IMR-90 (cell line): Measurements from ENCODE around the gene ZSCAN4. TPM values are rescaled to one million over a fixed set of nuclear protein-coding genes. Genes with fewer than 3 reads are reported as not detected.
A peak's percentile ranks its signal among the peaks of the same experiment; 100 is the strongest.

Experiments used
- ATAC-seq: fragments of 200-7000 bp; cut with Tn5 transposase; 2 replicates; pipeline ENCODE4 v1.9.1; 2020; ENCODE audit warnings: low read depth, mild to moderate bottlenecking, moderate library complexity
- BruUV-seq: library from RNA; stranded (reverse); fragments of 400-500 nt; replicated peaks from 2 replicates; lab custom pipeline; 2021; lab: Mats Ljungman, UMichigan
- CTCF ChIA-PET: fragments of 300-600 bp; formaldehyde crosslinking; extraction: SDS; loops from one replicate; lab custom pipeline; 2021; ENCODE audit warnings: antibody characterized with exemption; lab: Yijun Ruan, JAX
- POLR2A ChIA-PET: fragments of 300-600 bp; sonication (Branson Sonifier 250); formaldehyde crosslinking; loops from one replicate; lab custom pipeline; 2022; ENCODE audit warnings: antibody characterized with exemption; ENCODE audit not compliant: unreplicated experiment; lab: Charles Lee
- DNase-seq: peaks from one replicate; pipeline ENCODE4 v3.0.0; 2013
- H2AFZ ChIP-seq: replicated peaks from 2 replicates; pipeline ENCODE3; 2013; ENCODE audit warnings: low read length, mild to moderate bottlenecking; ENCODE audit not compliant: poor library complexity
- H2AK5ac ChIP-seq: 2 replicates; pipeline ENCODE4 v1.6.1; 2013; ENCODE audit warnings: low read depth, low read length, inconsistent platforms
- H2AK9ac ChIP-seq: replicated peaks from 2 replicates; pipeline ENCODE3; 2013; ENCODE audit warnings: mild to moderate bottlenecking, low read depth, low read length, moderate library complexity; ENCODE audit not compliant: poor library complexity
- H2BK120ac ChIP-seq: 2 replicates; pipeline ENCODE4 v1.6.1; 2013; ENCODE audit warnings: low read depth, low read length, inconsistent platforms
- H2BK15ac ChIP-seq: 3 replicates; pipeline ENCODE4 v1.6.1; 2013; ENCODE audit warnings: low read depth, low read length, inconsistent platforms
- H2BK20ac ChIP-seq: 2 replicates; pipeline ENCODE4 v1.6.1; 2013; ENCODE audit warnings: low read depth, mild to moderate bottlenecking, inconsistent platforms, low read length, moderate library complexity
- H2BK5ac ChIP-seq: 2 replicates; pipeline ENCODE4 v1.6.1; 2013; ENCODE audit warnings: mild to moderate bottlenecking, low read depth, low read length, inconsistent platforms; ENCODE audit not compliant: poor library complexity, severe bottlenecking
- H3K14ac ChIP-seq: replicated peaks from 2 replicates; pipeline ENCODE4 v1.6.1; 2013; ENCODE audit warnings: low read depth, low read length, inconsistent platforms
- H3K18ac ChIP-seq: 2 replicates; pipeline ENCODE4 v1.6.1; 2013; ENCODE audit warnings: low read depth, low read length, control low read depth
- H3K23ac ChIP-seq: 2 replicates; pipeline ENCODE4 v1.6.1; 2013; ENCODE audit warnings: low read depth, low read length, inconsistent platforms
- H3K27ac ChIP-seq: 2 replicates; pipeline ENCODE4 v1.5.1; 2013; ENCODE audit warnings: mild to moderate bottlenecking, control low read depth, low read length; ENCODE audit not compliant: insufficient read depth
- H3K27me3 ChIP-seq: 2 replicates; pipeline ENCODE4 v1.6.1; 2013; ENCODE audit warnings: low read length; ENCODE audit not compliant: control insufficient read depth, insufficient read depth
- H3K36me3 ChIP-seq: 2 replicates; pipeline ENCODE4 v1.6.1; 2013; ENCODE audit warnings: low read length, mixed read lengths; ENCODE audit not compliant: control insufficient read depth, insufficient read depth
- H3K4ac ChIP-seq: 2 replicates; pipeline ENCODE4 v1.6.1; 2013; ENCODE audit warnings: low read depth, low read length, inconsistent platforms
- H3K4me1 ChIP-seq: 2 replicates; pipeline ENCODE4 v1.6.1; 2013; ENCODE audit warnings: low read length, mixed read lengths; ENCODE audit not compliant: control insufficient read depth, insufficient read depth
- H3K4me2 ChIP-seq: 2 replicates; pipeline ENCODE4 v1.6.1; 2013; ENCODE audit warnings: low read depth, mild to moderate bottlenecking, control low read depth, low read length, moderate library complexity
- H3K4me3 ChIP-seq: 2 replicates; pipeline ENCODE4 v1.5.1; 2013; ENCODE audit warnings: low read depth, mild to moderate bottlenecking, control low read depth, low read length, moderate library complexity; ENCODE audit not compliant: insufficient read depth
- H3K56ac ChIP-seq: 2 replicates; pipeline ENCODE4 v1.6.1; 2013; ENCODE audit warnings: low read length, inconsistent platforms; ENCODE audit not compliant: insufficient read depth; ENCODE audit errors: extremely low read depth
- H3K79me1 ChIP-seq, 2 experiments: 2 replicates each; pipeline ENCODE4 v1.6.1; 2013; ENCODE audit warnings: low read length in 2 of 2, inconsistent platforms in 1 of 2, low read depth in 1 of 2
- H3K9ac ChIP-seq: 2 replicates; pipeline ENCODE4 v1.6.1; 2013; ENCODE audit warnings: low read depth, low read length, control low read depth
- H3K9me1 ChIP-seq: 2 replicates; pipeline ENCODE4 v1.6.1; 2013; ENCODE audit warnings: low read length, inconsistent platforms; ENCODE audit not compliant: insufficient read depth
- H3K9me3 ChIP-seq: 2 replicates; pipeline ENCODE4 v1.6.1; 2013; ENCODE audit warnings: low read length; ENCODE audit not compliant: control insufficient read depth, insufficient read depth
- H4K20me1 ChIP-seq: 2 replicates; pipeline ENCODE4 v1.6.1; 2013; ENCODE audit warnings: low read length, inconsistent platforms; ENCODE audit not compliant: insufficient read depth
- H4K5ac ChIP-seq: 2 replicates; pipeline ENCODE4 v1.6.1; 2013; ENCODE audit warnings: mild to moderate bottlenecking, low read depth, low read length, control low read depth
- H4K8ac ChIP-seq, 2 experiments: 2 replicates each; pipeline ENCODE4 v1.6.1; 2013; ENCODE audit warnings: low read depth in 2 of 2, low read length in 2 of 2, control low read depth in 1 of 2, inconsistent platforms in 1 of 2
- H4K91ac ChIP-seq: 2 replicates; pipeline ENCODE4 v1.6.1; 2013; ENCODE audit warnings: low read depth, low read length, inconsistent platforms; ENCODE audit not compliant: insufficient read depth
- BHLHE40 ChIP-seq: fragments of 150-350 bp; IDR thresholded peaks from 2 replicates; pipeline ENCODE4 v1.6.1; 2016; ENCODE audit warnings: mild to moderate bottlenecking, low read depth, low read length
- CEBPB ChIP-seq: IDR thresholded peaks from 2 replicates; pipeline ENCODE4 v1.6.1; 2012; ENCODE audit warnings: low read depth, low read length, improper control_type of control experiment
- CHD1 ChIP-seq: IDR thresholded peaks from 2 replicates; pipeline ENCODE4 v1.6.1; 2012; ENCODE audit warnings: low read depth, low read length, improper control_type of control experiment
- FOS ChIP-seq: fragments of 150-350 bp; IDR thresholded peaks from 2 replicates; pipeline ENCODE4 v1.6.1; 2016; ENCODE audit warnings: low read depth, low read length
- MAFK ChIP-seq: IDR thresholded peaks from 2 replicates; pipeline ENCODE4 v1.6.1; 2012; ENCODE audit warnings: low read depth, low read length, improper control_type of control experiment
- MXI1 ChIP-seq: IDR thresholded peaks from 2 replicates; pipeline ENCODE4 v1.6.1; 2012; ENCODE audit warnings: low read depth, mild to moderate bottlenecking, low read length, moderate library complexity, borderline replicate concordance
- POLR2A ChIP-seq: IDR thresholded peaks from 2 replicates; pipeline ENCODE4 v1.6.1; 2012; ENCODE audit warnings: mild to moderate bottlenecking, low read depth, low read length
- RAD21 ChIP-seq: IDR thresholded peaks from 2 replicates; pipeline ENCODE4 v1.6.1; 2012; ENCODE audit warnings: low read length, improper control_type of control experiment
- RCOR1 ChIP-seq: IDR thresholded peaks from 2 replicates; pipeline ENCODE4 v1.6.1; 2012; ENCODE audit warnings: mild to moderate bottlenecking, low read length, improper control_type of control experiment; ENCODE audit not compliant: insufficient replicate concordance
- RFX5 ChIP-seq: IDR thresholded peaks from 2 replicates; pipeline ENCODE4 v1.8.0; 2012; ENCODE audit warnings: low read depth, mild to moderate bottlenecking, low read length, moderate library complexity
- SMC3 ChIP-seq: fragments of 150-350 bp; IDR thresholded peaks from 2 replicates; pipeline ENCODE4 v1.6.1; 2016; ENCODE audit warnings: low read depth, mild to moderate bottlenecking, antibody characterized with exemption, low read length, moderate library complexity
- WGBS, 2 experiments: methylation state at CpG; one replicate each; pipeline versions ENCODE4 v1.1.5 to v1.1.7; 2013; ENCODE audit warnings: missing lambda C conversion rate in 2 of 2; ENCODE audit not compliant: insufficient read length in 1 of 2; ENCODE audit errors: extremely low coverage in 2 of 2; 5-methylcytosine and 5-hydroxymethylcytosine counted together
- dilution Hi-C: fragments of 300-500 bp; cut with HindIII; formaldehyde crosslinking; loops from one replicate; pipeline ENCODE4 v1.14.3; 2018; ENCODE audit warnings: low sequenced_read_pairs; ENCODE audit not compliant: unreplicated experiment
- in situ Hi-C: fragments of 300-500 bp; cut with MboI; formaldehyde crosslinking; loops from 3 replicates; pipeline ENCODE4 v1.14.3; 2019; ENCODE audit warnings: low sequenced_read_pairs, inconsistent platforms, mixed read lengths
- intact Hi-C: fragments of 100-400 bp; cut with micrococcal nuclease; formaldehyde crosslinking; loops from 2 replicates; pipeline ENCODE4 v1.10.0; 2022
- polyA plus RNA-seq, 3 experiments: library from polyadenylated mRNA; depleted of rRNA; stranded (reverse); fragments of >200 nt; gene quantifications; 2 replicates each; pipeline ENCODE4 v1.2.3, GENCODE V29; 2012; ENCODE audit warnings: low replicate concordance in 1 of 3
- total RNA-seq: library from RNA; depleted of rRNA; stranded (reverse); fragments of >200 nt; gene quantifications from 2 replicates; pipeline ENCODE4 v1.2.3, GENCODE V29; 2012
- TF ChIP-seq, protein P1 (sequence below): conservative IDR thresholded peaks from 2 replicates; pipeline ENCODE4 v1.5.1; 2012; ENCODE audit warnings: mild to moderate bottlenecking, low read depth, low read length, improper control_type of control experiment
- TF ChIP-seq, protein P2 (sequence below): fragments of 150-350 bp; IDR thresholded peaks from 2 replicates; pipeline ENCODE4 v1.6.1; 2017; ENCODE audit warnings: mild to moderate bottlenecking, antibody characterized with exemption, low read length, low read depth

Gene ZSCAN4
- total and polyA plus RNA-seq, 2 of the 4 experiments (the other 2 are of a cell fraction) = not detected

- peak within 1 kb of the TSS; percentile 71 for H3K14ac ChIP-seq
- H4K20me1 ChIP-seq = no peaks in the 10 kb centered on the region
- ChIA-PET CTCF (interaction anchor here (0.5 kb wide), 1 partner anchor 269 kb away, joined by 3 read pairs; no protein-coding TSS in a partner anchor), POLR2A (interaction anchor here (0.6 to 0.7 kb wide), 2 partner anchors 19 to 95 kb away, joined by 3 to 4 read pairs; partner anchors contain the start of gene ZNF134)
- DNase-seq = peak; percentile 93
- H3K23ac ChIP-seq = peak within 1 kb of the TSS; percentile 64
- peaks cover 4% of the 10 kb centered on the region for H3K4me1 ChIP-seq
- H2AK5ac ChIP-seq = no peak within 1 kb of the TSS
- H3K36me3 ChIP-seq = peaks cover 9% of the 10 kb centered on the region
- H2BK5ac ChIP-seq = peak within 1 kb of the TSS; percentile 64
- peaks cover 10 to 18% of the 10 kb centered on the region in 2 experiments for H3K79me1 ChIP-seq
- no peak within 1 kb of the TSS for H2BK15ac ChIP-seq
- H3K27ac ChIP-seq = peak within 1 kb of the TSS; percentile 78
- H2AFZ ChIP-seq = peak within 1 kb of the TSS; percentile 96
- H3K9ac ChIP-seq = peak within 1 kb of the TSS; percentile 78
- peak; percentile 100 for ATAC-seq
- H3K9me3 ChIP-seq = peaks cover 7% of the 10 kb centered on the region
- H3K9me1 ChIP-seq = peaks cover 12% of the 10 kb centered on the region; the same call in 1 of the 2 replicates
- in situ Hi-C loops = no loop called here
- no peak within 1 kb of the TSS; the same call in 1 of the 2 replicates for H3K18ac ChIP-seq
- no peak within 1 kb of the TSS; the same call in 1 of the 2 replicates for H4K91ac ChIP-seq
- peak within 1 kb of the TSS; percentile 83 for H2AK9ac ChIP-seq
- H3K4me2 ChIP-seq = peak within 1 kb of the TSS; percentile 91
- peak within 1 kb of the TSS; percentile 63; the same call in 1 of the 2 replicates for H3K56ac ChIP-seq
- H3K27me3 ChIP-seq = no peaks in the 10 kb centered on the region
- H3K4me3 ChIP-seq = peak within 1 kb of the TSS; percentile 83
- intact Hi-C loops = loop anchor here (2.0 to 5.0 kb wide), 2 partner anchors 49 to 54 kb away; partner anchors contain the start of genes ZNF416 and ZNF551
- BruUV-seq = no TSS peak
- dilution Hi-C loops = no loop called here
- H2BK120ac ChIP-seq = peak within 1 kb of the TSS; percentile 25; the same call in 1 of the 2 replicates
- H4K5ac ChIP-seq = peak within 1 kb of the TSS; percentile 63
- H4K8ac ChIP-seq = peak within 1 kb of the TSS; percentile 14 to 73; a peak in 3 of 4 replicates
- 0% methylated on average over 39 of the region's 59 CpGs; no CpG with 5 or more reads in 1 of the 2 experiments for WGBS, 2 experiments
- H3K4ac ChIP-seq = peak within 1 kb of the TSS; percentile 80
- H2BK20ac ChIP-seq = no peak within 1 kb of the TSS
- TF ChIP-seq, protein P1, sequence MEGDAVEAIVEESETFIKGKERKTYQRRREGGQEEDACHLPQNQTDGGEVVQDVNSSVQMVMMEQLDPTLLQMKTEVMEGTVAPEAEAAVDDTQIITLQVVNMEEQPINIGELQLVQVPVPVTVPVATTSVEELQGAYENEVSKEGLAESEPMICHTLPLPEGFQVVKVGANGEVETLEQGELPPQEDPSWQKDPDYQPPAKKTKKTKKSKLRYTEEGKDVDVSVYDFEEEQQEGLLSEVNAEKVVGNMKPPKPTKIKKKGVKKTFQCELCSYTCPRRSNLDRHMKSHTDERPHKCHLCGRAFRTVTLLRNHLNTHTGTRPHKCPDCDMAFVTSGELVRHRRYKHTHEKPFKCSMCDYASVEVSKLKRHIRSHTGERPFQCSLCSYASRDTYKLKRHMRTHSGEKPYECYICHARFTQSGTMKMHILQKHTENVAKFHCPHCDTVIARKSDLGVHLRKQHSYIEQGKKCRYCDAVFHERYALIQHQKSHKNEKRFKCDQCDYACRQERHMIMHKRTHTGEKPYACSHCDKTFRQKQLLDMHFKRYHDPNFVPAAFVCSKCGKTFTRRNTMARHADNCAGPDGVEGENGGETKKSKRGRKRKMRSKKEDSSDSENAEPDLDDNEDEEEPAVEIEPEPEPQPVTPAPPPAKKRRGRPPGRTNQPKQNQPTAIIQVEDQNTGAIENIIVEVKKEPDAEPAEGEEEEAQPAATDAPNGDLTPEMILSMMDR = 0 out of 2 replicates have a peak, but pooled peaks have one; percentile 2
- no peak for TF ChIP-seq POLR2A
- TF ChIP-seq, protein P2, sequence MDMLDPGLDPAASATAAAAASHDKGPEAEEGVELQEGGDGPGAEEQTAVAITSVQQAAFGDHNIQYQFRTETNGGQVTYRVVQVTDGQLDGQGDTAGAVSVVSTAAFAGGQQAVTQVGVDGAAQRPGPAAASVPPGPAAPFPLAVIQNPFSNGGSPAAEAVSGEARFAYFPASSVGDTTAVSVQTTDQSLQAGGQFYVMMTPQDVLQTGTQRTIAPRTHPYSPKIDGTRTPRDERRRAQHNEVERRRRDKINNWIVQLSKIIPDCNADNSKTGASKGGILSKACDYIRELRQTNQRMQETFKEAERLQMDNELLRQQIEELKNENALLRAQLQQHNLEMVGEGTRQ = 0 out of 2 replicates have a peak, but pooled peaks have one; percentile 13
- TF ChIP-seq MAFK = no peak
- TF ChIP-seq RCOR1 = no peak
- TF ChIP-seq SMC3 = no peak
- TF ChIP-seq BHLHE40 = no peak
- no peak for TF ChIP-seq RAD21
- no peak for TF ChIP-seq CHD1
- no peak for TF ChIP-seq FOS
- no peak for TF ChIP-seq MXI1
- TF ChIP-seq RFX5 = no peak
- TF ChIP-seq CEBPB = peak; percentile 54
Observed at GRCh38 chr19:57632987-57633831, 35.5 kb upstream of the ZSCAN4 start, which contains the start of gene ZNF211. Gene ZNF211 (plus strand): TSS chr19:57633168. CDS start chr19:57633347, 179 bp downstream.
